KBM-7 (cell line): ENCODE results near the gene AGPAT3.

Source experiments
- DNase-seq: peaks from one replicate; pipeline ENCODE4 v3.0.0-alpha.2; 2015
- in situ Hi-C: fragments of 300-500 bp; cut with MboI; formaldehyde crosslinking; loops from 2 replicates; pipeline ENCODE4 v1.14.3; 2020; ENCODE audit warnings: low sequenced_read_pairs, low pct_unique_long_range_greater_than_20kb, mixed read lengths

The AGPAT3 gene

DNA sequence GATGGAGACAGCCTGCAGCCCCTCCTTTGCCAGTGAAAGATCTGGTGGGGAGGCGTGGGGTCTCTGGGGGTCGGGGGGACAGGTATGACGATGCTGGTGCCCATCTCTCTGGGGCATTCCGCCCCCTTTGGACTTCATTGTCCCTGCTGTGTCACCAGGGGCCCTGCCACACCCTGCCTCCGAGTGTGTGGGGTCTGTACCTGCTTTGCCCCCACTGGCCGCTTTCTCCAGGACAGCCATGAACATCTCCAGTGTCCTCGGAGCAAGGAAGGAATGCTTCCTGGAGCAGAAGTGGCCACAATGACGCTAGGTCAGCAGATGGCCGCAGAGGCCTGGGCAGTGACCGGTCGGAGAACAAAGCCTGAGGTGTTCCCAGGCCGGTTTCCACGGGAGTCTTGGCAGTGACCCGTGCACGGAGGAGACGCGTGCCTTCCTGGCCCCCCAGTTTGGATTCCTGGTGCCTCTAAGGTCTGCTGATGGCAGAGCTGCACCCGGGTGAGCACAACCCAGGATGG is 128.5 kb downstream of the AGPAT3 start:
- in situ Hi-C loops = no loop called here
- no peak for DNase-seq

DNA sequence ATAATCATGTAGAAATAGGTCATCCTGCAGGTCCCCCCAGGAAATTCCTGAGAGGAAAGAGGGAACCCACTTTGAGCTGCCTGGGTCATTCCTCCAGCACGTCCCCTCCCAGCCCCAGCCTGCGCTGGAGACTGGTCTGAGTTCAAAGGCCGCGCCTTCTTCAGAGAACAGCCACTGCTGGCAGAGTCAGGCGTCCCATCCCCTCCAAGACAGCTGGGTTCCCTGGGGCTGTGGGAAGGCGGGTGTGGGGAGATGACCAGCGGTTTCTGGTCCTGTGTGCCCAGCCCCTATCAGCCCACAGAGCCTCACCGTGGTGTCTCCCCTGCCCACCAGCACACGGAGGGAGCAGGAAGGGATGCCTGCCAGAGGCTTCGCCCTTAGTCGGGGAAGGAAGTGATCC is 129.1 kb downstream of the AGPAT3 start:
- DNase-seq = no peak
- in situ Hi-C loops = no loop called here

DNA sequence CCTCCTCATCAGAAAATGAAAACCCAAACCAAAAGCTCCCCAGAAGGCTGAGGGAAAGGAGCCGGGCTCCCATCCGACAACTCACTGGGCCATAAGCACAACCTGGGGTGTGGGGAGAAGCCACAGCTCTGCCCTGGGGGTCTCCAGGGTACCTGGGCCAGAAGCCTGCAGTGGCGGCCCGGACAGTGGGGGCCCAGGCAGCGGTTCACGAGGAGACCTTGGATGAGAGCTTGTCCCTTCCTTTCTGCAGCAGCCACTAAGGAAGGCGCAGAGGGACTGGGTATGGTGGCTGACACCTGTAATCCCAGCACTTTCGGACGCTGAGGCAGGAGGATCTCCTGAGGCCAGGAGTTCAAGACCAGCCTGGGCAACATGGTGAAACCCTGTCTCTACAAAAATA is 129.6 kb downstream of the AGPAT3 start:
- in situ Hi-C loops = no loop called here
- no peak for DNase-seq

DNA sequence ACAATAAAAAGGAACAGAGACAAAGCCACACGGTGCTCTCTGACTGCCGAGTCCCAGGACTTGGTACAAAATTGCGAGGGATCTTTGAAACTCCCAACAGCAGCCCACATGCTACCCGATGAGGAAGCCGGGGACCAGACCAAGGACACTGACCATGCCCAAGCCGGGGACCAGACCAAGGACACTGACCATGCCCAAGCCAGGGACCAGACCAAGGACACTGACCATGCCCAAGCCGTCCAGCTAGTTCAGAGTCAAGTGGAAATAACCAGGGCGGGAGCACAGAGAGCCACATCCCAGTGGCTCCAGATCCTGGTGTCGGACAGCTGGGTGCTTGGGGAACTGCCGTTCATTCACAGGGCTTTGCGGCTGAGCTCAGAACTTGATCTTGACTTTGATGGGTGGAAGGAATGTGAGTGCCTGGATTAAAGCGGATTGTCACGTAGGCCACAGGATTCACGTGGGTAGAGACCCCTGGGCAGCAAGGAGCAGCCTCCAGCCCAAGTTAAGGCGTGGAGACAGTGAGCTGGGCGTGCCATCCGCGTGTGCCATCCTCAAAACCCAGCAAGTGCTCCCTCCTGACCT is 130.6 kb downstream of the AGPAT3 start:
- in situ Hi-C loops = no loop called here
- no peak for DNase-seq

DNA sequence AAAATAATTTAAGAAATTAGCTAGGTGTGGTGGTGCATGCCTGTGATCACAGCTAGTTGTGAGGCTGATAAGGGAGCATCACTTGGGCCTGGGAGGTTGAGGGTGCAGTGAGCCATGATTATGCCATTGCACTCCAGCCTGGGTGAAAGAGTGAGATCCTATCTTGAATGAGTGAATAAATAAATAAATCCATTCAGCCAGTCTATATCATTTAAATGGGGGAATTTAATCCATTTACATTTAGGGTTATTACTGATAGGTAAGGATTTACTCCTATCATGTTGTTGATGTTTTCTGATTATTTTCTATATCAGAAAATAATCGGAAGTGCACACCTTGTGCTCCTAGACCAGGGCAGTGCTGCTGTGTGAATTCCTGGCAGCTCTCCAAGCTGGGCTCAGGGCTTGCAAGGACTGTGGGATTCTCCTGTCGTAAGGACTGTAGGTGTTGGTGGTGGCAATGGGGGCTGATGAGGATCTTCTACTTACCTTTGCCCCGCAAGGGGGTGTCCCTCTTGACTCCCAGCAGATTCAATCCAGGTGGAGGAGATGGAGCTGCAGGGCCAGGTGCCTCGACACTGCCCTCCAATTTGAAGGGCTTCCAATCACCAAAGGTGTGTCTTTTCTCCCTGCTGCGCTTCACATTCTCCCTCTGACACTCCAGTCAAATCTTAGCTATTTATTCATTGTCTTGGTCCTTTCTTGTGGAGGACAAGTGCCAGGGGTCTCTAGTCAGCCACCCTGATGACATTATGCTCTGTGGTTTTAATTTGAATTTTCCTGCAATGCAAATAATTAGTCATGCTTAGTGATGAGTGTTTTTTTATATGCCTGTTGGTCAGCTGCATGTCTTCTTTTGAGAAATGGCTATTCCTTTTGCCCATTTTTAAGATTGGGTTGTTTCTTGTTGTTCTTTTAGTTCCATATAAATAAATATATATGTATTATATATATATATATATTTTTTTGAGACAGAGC is 133.0 kb downstream of the AGPAT3 start:
- in situ Hi-C loops = no loop called here
- DNase-seq = no peak

DNA sequence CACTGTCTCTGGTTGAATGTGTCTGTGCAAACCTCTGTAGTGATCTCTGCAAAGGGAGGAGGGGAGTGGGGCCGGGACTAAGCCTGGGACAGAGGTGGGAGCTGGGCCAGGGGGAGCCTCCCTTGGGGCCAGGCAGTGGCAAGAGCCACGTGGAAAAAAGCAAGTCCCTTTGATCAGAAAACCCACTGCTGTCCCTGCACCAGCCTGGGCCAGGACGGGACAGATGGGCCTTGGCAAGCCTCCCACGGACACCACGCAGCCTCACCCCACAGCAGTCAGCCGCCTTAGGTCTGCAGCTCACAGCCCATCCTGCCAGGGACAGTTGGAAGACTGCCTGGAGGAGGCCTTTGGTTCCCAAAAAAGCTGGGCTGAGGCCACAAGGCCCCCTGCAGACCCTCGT is 135.3 kb downstream of the AGPAT3 start:
- DNase-seq = no peak
- in situ Hi-C loops = no loop called here

DNA sequence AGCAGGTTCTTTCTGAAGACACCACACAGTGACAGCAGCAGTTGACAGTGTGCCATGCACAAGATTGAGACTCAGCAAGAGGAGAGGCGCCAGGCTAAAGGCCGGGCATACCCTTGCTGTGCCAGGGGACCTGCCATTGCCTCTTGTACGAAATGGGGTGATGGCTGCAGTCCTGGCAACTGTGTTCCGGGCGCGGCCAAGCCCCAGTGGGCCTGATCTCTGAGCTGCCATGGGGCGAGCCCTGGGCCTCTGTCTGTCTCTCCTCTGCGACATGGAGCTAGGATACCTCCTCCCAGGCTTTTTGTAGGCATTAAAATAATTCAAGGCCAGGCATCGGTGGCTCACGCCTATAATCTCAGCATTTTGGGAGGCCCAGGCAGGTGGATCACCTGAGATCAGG is 137.5 kb downstream of the AGPAT3 start:
- no peak for DNase-seq
- in situ Hi-C loops = no loop called here

DNA sequence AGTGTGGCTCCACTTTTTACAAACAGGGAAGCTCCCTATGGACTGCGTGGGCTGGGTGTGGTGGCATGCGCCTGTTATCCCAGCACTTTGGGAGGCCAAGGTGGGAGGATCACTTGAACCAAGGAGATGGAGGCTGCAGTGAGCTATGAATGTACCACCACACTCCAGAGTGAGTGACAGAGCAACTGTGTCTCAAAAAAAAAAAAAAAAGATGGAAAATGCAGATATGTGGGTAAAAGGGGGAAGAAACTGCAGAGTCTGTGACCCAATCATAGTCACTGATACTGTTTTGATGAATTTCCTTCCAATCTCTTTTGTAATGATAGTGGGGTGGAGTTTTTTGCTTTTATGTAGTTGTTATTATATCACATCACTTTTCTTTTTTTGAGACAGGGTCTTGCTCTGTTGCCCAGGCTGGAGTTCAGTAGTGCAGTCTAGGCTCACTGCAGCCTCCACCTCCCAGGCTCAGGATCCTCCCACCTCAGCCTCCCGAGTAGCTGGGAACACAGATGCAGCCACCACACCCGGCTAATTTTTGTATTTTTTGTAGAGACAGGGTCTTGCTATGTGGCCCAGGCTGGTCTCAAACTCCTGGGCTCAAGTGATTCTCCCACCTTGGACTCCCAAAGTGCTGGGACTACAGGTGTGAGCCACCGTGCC is 138.4 kb downstream of the AGPAT3 start:
- in situ Hi-C loops = no loop called here
- no peak for DNase-seq

- no peak for DNase-seq
- in situ Hi-C loops = no loop called here
These were observed 140.0 kb downstream of the AGPAT3 start for GRCh38 chr21:44005071-44005470.

DNA sequence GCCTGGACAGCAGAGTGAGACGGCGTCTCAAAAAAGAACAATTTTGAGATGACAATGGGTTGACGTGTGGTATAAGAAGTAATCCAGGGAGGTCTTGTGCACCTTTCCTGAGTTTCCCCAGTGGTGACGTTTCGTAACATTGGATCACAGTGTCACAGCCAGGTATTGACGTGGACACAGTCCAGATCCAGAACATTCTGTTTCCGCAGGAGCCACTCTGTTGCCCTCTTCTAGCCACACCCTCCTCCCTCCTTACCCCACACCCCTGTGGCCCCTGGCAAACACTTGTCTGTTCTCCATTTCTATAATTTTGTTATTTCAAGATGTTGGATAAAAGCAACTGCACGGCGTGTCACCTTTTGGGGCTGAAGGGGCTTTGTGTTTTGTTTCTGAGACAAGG is 140.6 kb downstream of the AGPAT3 start:
- no peak for DNase-seq
- in situ Hi-C loops = no loop called here

GRCh38 chr21:44006017-44006619 is 141.1 kb downstream of the AGPAT3 start:
- DNase-seq = no peak
- in situ Hi-C loops = no loop called here

GRCh38 chr21:44006656-44007055 is 141.6 kb downstream of the AGPAT3 start:
- in situ Hi-C loops = no loop called here
- no peak for DNase-seq

GRCh38 chr21:44010429-44010828 is 145.4 kb downstream of the AGPAT3 start:
- peak; percentile 75 for DNase-seq
- in situ Hi-C loops = no loop called here

GRCh38 chr21:44011123-44011522 is 146.1 kb downstream of the AGPAT3 start:
- in situ Hi-C loops = no loop called here
- DNase-seq = no peak

- in situ Hi-C loops = no loop called here
- DNase-seq = peak; percentile 66
These were observed 146.8 kb downstream of the AGPAT3 start, which contains the start of gene TRAPPC10 for GRCh38 chr21:44011579-44012473. TRAPPC10 (plus strand) TSS chr21:44012309; CDS start chr21:44012494, 185 bp downstream.

- in situ Hi-C loops = no loop called here
- DNase-seq = peak; percentile 86
These were observed 147.7 kb downstream of the AGPAT3 start for GRCh38 chr21:44012474-44013379.

GRCh38 chr21:44013380-44014088 is 148.5 kb downstream of the AGPAT3 start:
- in situ Hi-C loops = no loop called here
- peak; percentile 78 for DNase-seq
